HepG2 (cell line): Measurements from ENCODE around the gene MAP3K7CL.

ENCODE experiments used
- CEBPB ChIP-seq: IDR thresholded peaks from 2 replicates; pipeline ENCODE4 v1.6.1; 2011; ENCODE audit warnings: low read depth, low read length, improper control_type of control experiment, borderline replicate concordance
- POLR2AphosphoS5 ChIP-seq: IDR thresholded peaks from 2 replicates; pipeline ENCODE4 v1.6.1; 2012; ENCODE audit warnings: low read depth, low read length
- PTBP1 ChIP-seq: fragments of 200-400 bp; formaldehyde crosslinking; IDR thresholded peaks from 2 replicates; pipeline ENCODE4 v1.6.1; 2018; ENCODE audit warnings: low read length, low read depth; ENCODE audit not compliant: poor library complexity, severe bottlenecking
- SRF ChIP-seq: IDR thresholded peaks from 2 replicates; pipeline ENCODE4 v1.6.1; 2011; ENCODE audit warnings: mild to moderate bottlenecking, low read depth, low read length, moderate library complexity
- ZNF557 ChIP-seq: sonication (generic); formaldehyde crosslinking; IDR thresholded peaks from 2 replicates; pipeline ENCODE4 v1.4.0; 2020; ENCODE audit warnings: missing genetic modification reagents
- TF ChIP-seq, protein P1 (sequence below): sonication (generic); formaldehyde crosslinking; IDR thresholded peaks from 2 replicates; pipeline ENCODE4 v1.4.0; 2020; ENCODE audit warnings: missing genetic modification reagents, mild to moderate bottlenecking, borderline replicate concordance
- TF ChIP-seq, protein P2 (sequence below): sonication (generic); formaldehyde crosslinking; IDR thresholded peaks from 2 replicates; pipeline ENCODE4 v1.4.0; 2020; ENCODE audit warnings: mild to moderate bottlenecking, missing genetic modification reagents
- TF ChIP-seq, protein P3 (sequence below): sonication (generic); formaldehyde crosslinking; IDR thresholded peaks from 2 replicates; pipeline ENCODE4 v1.4.0; 2020; ENCODE audit warnings: missing genetic modification reagents
- TF ChIP-seq, protein P4 (sequence below): sonication (generic); formaldehyde crosslinking; IDR thresholded peaks from 2 replicates; pipeline ENCODE4 v1.5.0; 2020; ENCODE audit warnings: mild to moderate bottlenecking, missing genetic modification reagents, moderate library complexity
- TF ChIP-seq, protein P5 (sequence below): sonication (generic); formaldehyde crosslinking; IDR thresholded peaks from 2 replicates; pipeline ENCODE4 v1.4.0; 2020; ENCODE audit warnings: missing genetic modification reagents

DNA sequence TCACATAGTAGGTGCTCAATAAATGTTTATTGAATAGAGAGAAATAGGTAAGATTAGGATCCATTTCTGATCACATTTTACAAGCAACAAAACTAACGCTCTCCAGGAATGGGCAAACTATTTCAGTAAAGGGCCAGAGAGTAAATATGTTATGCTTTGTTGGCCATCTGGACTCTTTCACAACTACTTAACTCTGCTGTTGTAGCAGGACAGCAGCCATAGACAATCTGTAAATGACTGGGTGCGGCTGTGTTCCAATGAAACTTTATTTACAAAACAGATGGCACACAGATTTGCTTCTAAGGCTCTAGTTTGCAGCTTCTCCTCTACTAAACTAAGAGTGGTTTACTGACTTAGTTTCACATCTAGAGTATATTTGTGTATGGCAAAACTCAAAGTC is 85.3 kb downstream of the MAP3K7CL start:
- TF ChIP-seq, protein P1, sequence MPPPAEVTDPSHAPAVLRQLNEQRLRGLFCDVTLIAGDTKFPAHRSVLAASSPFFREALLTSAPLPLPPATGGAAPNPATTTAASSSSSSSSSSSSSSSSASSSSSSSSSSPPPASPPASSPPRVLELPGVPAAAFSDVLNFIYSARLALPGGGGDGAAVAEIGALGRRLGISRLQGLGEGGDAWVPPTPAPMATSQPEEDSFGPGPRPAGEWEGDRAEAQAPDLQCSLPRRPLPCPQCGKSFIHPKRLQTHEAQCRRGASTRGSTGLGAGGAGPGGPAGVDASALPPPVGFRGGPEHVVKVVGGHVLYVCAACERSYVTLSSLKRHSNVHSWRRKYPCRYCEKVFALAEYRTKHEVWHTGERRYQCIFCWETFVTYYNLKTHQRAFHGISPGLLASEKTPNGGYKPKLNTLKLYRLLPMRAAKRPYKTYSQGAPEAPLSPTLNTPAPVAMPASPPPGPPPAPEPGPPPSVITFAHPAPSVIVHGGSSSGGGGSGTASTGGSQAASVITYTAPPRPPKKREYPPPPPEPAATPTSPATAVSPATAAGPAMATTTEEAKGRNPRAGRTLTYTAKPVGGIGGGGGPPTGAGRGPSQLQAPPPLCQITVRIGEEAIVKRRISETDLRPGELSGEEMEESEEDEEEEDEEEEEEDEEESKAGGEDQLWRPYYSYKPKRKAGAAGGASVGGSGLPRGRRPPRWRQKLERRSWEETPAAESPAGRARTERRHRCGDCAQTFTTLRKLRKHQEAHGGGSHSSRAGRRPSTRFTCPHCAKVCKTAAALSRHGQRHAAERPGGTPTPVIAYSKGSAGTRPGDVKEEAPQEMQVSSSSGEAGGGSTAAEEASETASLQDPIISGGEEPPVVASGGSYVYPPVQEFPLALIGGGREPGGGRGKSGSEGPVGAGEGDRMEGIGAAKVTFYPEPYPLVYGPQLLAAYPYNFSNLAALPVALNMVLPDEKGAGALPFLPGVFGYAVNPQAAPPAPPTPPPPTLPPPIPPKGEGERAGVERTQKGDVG (CRISPR knock-in tag) = no peak
- TF ChIP-seq SRF (no peak), ZNF557 (no peak), CEBPB (no peak), POLR2AphosphoS5 (no peak), PTBP1 (no peak)
- TF ChIP-seq, protein P2, sequence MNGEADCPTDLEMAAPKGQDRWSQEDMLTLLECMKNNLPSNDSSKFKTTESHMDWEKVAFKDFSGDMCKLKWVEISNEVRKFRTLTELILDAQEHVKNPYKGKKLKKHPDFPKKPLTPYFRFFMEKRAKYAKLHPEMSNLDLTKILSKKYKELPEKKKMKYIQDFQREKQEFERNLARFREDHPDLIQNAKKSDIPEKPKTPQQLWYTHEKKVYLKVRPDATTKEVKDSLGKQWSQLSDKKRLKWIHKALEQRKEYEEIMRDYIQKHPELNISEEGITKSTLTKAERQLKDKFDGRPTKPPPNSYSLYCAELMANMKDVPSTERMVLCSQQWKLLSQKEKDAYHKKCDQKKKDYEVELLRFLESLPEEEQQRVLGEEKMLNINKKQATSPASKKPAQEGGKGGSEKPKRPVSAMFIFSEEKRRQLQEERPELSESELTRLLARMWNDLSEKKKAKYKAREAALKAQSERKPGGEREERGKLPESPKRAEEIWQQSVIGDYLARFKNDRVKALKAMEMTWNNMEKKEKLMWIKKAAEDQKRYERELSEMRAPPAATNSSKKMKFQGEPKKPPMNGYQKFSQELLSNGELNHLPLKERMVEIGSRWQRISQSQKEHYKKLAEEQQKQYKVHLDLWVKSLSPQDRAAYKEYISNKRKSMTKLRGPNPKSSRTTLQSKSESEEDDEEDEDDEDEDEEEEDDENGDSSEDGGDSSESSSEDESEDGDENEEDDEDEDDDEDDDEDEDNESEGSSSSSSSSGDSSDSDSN (CRISPR knock-in tag) = no peak
- TF ChIP-seq, protein P3, sequence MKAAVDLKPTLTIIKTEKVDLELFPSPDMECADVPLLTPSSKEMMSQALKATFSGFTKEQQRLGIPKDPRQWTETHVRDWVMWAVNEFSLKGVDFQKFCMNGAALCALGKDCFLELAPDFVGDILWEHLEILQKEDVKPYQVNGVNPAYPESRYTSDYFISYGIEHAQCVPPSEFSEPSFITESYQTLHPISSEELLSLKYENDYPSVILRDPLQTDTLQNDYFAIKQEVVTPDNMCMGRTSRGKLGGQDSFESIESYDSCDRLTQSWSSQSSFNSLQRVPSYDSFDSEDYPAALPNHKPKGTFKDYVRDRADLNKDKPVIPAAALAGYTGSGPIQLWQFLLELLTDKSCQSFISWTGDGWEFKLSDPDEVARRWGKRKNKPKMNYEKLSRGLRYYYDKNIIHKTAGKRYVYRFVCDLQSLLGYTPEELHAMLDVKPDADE (CRISPR knock-in tag) = no peak
- TF ChIP-seq, protein P4, sequence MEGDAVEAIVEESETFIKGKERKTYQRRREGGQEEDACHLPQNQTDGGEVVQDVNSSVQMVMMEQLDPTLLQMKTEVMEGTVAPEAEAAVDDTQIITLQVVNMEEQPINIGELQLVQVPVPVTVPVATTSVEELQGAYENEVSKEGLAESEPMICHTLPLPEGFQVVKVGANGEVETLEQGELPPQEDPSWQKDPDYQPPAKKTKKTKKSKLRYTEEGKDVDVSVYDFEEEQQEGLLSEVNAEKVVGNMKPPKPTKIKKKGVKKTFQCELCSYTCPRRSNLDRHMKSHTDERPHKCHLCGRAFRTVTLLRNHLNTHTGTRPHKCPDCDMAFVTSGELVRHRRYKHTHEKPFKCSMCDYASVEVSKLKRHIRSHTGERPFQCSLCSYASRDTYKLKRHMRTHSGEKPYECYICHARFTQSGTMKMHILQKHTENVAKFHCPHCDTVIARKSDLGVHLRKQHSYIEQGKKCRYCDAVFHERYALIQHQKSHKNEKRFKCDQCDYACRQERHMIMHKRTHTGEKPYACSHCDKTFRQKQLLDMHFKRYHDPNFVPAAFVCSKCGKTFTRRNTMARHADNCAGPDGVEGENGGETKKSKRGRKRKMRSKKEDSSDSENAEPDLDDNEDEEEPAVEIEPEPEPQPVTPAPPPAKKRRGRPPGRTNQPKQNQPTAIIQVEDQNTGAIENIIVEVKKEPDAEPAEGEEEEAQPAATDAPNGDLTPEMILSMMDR (CRISPR knock-in tag) = no peak
- TF ChIP-seq, protein P5, sequence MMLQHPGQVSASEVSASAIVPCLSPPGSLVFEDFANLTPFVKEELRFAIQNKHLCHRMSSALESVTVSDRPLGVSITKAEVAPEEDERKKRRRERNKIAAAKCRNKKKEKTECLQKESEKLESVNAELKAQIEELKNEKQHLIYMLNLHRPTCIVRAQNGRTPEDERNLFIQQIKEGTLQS = no peak
